Measurements from ENCODE around the gene TANC1.

Gene TANC1

GRCh38 chr2:158963071-158963470, 5.4 kb upstream of the TANC1 start:
- DNase-seq, result no peak

- DNase-seq, result no peak
Observed at GRCh38 chr2:158965107-158965506, 3.3 kb upstream of the TANC1 start.

- no peak for DNase-seq
Observed at GRCh38 chr2:158965641-158966040, 2.8 kb upstream of the TANC1 start.

GRCh38 chr2:158966312-158966711, 2.1 kb upstream of the TANC1 start:
- DNase-seq, result no peak

GRCh38 chr2:158967114-158967730, 1.2 kb upstream of the TANC1 start:
- DNase-seq, result no peak

- DNase-seq, result no peak
Observed at GRCh38 chr2:158967731-158968395, 577 bp upstream of the TANC1 start.

GRCh38 chr2:158969162-158969714, 798 bp downstream of the TANC1 start:
- DNase-seq, result no peak

- no peak for DNase-seq
Observed at GRCh38 chr2:158969715-158970240, 1.3 kb downstream of the TANC1 start.

- no peak for DNase-seq
Observed at GRCh38 chr2:158970241-158970751, 1.9 kb downstream of the TANC1 start.

- no peak for DNase-seq
Observed at GRCh38 chr2:158973116-158973956, 4.9 kb downstream of the TANC1 start.

GRCh38 chr2:158975271-158975921, 7.0 kb downstream of the TANC1 start:
- no peak for DNase-seq

GRCh38 chr2:158979772-158980171, 11.3 kb downstream of the TANC1 start:
- DNase-seq, result no peak

GRCh38 chr2:158984604-158985135, 16.2 kb downstream of the TANC1 start:
- DNase-seq, result no peak

- no peak for DNase-seq
Observed at GRCh38 chr2:158988501-158988900, 20.1 kb downstream of the TANC1 start.

GRCh38 chr2:158989165-158989564, 20.7 kb downstream of the TANC1 start:
- DNase-seq, result no peak

- no peak for DNase-seq
Observed at GRCh38 chr2:158990397-158991214, 22.2 kb downstream of the TANC1 start.

GRCh38 chr2:158993030-158993429, 24.6 kb downstream of the TANC1 start:
- DNase-seq, result no peak

- DNase-seq, result no peak
Observed at GRCh38 chr2:158993721-158994587, 25.5 kb downstream of the TANC1 start.

GRCh38 chr2:158994920-158995676, 26.7 kb downstream of the TANC1 start:
- DNase-seq, result no peak

- DNase-seq, result no peak
Observed at GRCh38 chr2:158995677-158996049, 27.2 kb downstream of the TANC1 start.
